ENCODE results near the gene SDK1.

SDK1 gene

DNA sequence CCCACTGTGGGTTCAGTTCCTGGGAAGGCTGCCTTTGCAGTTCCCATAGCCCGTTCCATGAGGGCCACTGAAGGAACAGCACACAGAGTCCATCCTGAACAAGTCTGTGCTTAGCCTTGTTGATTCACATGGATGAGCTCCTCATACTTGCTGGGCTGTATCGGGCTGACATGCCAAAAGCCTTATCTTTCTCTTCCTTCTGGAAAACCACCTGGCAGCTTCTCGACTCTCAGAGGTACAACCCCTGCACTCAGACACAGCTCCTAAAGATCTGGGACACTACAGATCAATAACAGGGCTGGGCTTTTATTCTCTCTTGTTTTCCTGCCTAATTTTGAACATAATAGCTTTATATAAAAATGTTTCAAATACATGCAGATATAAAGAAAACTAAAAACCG is 667.2 kb downstream of the SDK1 start:
- no peak overlapping the region for H3K4me3 ChIP-seq (ENCODE audit: low read depth, low read length)
- TF ChIP-seq CTCF (IDR thresholded peaks at IDR 0.05; ENCODE audit: low read depth, low read length), result no peak

- no peak overlapping the region for H3K4me3 ChIP-seq (ENCODE audit: low read depth, low read length)
- no peak for TF ChIP-seq CTCF (IDR thresholded peaks at IDR 0.05; ENCODE audit: low read depth, low read length)
These were observed 668.2 kb downstream of the SDK1 start for GRCh38 chr7:3969286-3969685.

- TF ChIP-seq CTCF (IDR thresholded peaks at IDR 0.05; ENCODE audit: low read depth, low read length), result no peak
- no peak overlapping the region for H3K4me3 ChIP-seq (ENCODE audit: low read depth, low read length)
These were observed 670.3 kb downstream of the SDK1 start for GRCh38 chr7:3971323-3971722.

- no peak for TF ChIP-seq CTCF (IDR thresholded peaks at IDR 0.05; ENCODE audit: low read depth, low read length)
- H3K4me3 ChIP-seq (ENCODE audit: low read depth, low read length), result no peak overlapping the region
These were observed 672.2 kb downstream of the SDK1 start for GRCh38 chr7:3973264-3973663.

- H3K4me3 ChIP-seq (ENCODE audit: low read depth, low read length), result no peak overlapping the region
- TF ChIP-seq CTCF (IDR thresholded peaks at IDR 0.05; ENCODE audit: low read depth, low read length), result no peak
These were observed 673.3 kb downstream of the SDK1 start for GRCh38 chr7:3974329-3974728.

GRCh38 chr7:3975371-3975770 is 674.3 kb downstream of the SDK1 start:
- H3K4me3 ChIP-seq (ENCODE audit: low read depth, low read length), result no peak overlapping the region
- TF ChIP-seq CTCF (IDR thresholded peaks at IDR 0.05; ENCODE audit: low read depth, low read length), result no peak

- no peak for TF ChIP-seq CTCF (IDR thresholded peaks at IDR 0.05; ENCODE audit: low read depth, low read length)
- H3K4me3 ChIP-seq (ENCODE audit: low read depth, low read length), result no peak overlapping the region
These were observed 676.3 kb downstream of the SDK1 start for GRCh38 chr7:3977391-3977790.

Measured in WI38 (cell line).